ENCODE results near the gene TMEM131.
"Not testable (repeated sequence)": the region's sequence is repeated elsewhere in the genome, so short reads cannot be mapped to it uniquely, and the experiment has no call there.

Gene TMEM131

DNA sequence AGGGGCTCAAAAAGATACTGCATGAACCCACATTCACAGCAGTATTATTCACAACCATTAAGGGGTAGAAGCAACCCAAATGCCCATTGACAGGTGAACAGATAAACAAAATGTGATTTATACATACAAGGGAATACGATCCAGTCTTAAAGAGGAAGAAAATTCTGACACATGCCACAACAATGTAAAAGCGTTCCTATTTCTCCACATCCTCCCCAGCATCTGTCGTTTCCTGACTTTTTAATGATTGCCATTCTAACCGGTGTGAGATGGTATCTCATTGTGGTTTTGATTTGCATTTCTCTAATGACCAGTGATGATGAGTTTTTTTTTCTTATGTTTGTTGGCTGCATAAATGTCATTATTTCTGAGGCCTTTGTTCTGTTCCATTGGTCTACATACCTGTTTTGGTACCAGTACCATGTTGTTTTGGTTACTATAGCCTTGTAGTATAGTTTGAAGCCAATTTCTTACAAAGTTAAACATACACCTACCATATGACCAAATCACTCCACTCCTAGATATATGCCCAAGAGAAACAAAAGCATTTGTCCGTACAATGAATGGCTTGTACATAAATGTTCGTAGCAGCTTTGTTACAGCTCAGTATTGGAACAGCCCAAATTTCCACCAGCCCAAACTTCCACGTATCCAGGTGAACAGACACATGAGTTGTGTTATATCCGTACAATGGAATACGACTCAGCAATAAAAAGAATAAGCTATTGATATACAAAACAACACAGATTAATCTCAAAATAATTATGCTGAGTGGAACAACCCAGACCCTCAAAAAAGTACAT, 85.1 kb downstream of the TMEM131 start:
- no peak for DNase-seq

DNA sequence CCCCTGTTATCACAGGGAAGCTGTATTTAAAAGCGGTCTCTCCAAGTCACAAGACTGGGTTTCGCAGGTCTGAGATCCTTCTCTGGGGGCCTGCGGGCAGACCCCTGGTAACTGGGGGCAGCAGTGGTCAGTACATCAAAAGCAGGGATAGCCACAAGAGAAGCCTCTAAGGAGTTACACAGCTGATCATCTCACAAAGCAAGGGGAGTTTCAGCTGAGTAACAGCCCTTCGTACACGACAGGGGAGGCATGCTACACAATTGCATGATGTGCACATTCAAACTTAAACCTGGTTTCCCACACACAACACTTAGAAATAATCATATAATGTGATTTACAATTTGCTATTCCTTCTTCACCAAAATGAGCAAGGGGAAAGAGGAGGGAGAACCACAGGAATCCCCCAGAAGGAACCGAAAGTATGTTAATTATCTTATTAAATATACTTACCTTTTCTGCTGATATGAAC, 87.5 kb downstream of the TMEM131 start:
- DNase-seq = no peak

- DNase-seq = no peak
Observed at GRCh38 chr2:97907369-97908100, 88.2 kb downstream of the TMEM131 start.

DNA sequence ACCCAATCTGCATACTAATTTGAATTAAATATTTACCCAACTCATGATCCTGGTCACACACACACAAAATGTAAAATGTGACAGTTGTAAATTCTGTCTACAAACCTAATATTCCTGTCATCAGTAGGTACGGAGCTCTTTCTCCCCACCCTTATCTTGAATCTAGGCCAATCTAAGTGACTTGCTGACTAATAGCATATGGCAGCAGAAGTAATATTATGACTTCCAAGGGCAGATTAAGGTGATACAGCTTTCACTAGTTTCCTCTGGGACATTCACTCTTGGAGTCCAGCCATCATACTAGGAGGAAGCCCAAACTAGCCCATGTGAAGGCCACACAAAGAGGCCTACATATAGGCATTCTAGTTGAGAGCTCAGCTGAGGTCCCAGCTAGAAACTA, 89.4 kb downstream of the TMEM131 start:
- no peak for DNase-seq

- DNase-seq = no peak
Observed at GRCh38 chr2:97905294-97905693, 90.5 kb downstream of the TMEM131 start.

GRCh38 chr2:97901862-97902261, 93.9 kb downstream of the TMEM131 start:
- DNase-seq = no peak

DNA sequence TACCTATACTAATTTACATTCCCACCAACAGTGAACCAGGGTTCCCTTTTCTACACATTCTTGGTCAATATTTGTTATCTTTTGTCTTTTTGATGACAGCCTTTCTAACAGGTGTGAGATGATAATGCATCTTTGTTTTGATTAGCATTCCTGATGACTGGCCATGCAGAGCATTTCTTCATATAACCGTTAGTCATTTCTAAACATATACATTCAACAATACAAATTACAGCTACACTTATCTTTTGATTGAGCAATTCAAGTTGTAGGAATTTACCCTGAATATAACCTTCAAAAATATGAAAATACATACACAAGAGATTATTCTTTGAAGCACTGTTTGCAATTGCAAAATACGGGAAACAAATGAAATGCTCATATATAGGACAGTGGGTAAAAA, 94.9 kb downstream of the TMEM131 start:
- no peak for DNase-seq

GRCh38 chr2:97893042-97893441, 102.7 kb downstream of the TMEM131 start:
- DNase-seq = not testable (repeated sequence)

DNA sequence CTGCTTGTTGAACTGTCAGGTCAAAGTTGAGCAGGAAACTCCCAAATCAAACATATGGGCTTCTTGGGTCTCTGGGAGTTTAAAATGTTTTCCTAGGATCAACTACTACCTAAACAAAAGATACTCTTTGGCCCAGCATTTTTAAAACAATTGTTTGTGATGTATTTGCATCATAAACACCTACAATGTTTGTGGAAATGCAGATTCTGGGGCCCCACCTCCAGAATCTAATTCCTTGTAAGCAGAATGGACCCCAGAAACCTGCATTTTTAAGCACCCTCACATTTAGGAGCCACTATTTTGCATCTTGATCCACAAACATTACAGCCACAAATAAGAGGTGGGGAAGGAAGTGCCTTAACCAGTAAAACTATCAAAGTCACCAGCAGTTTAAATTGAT, 104.1 kb downstream of the TMEM131 start:
- DNase-seq = no peak

DNA sequence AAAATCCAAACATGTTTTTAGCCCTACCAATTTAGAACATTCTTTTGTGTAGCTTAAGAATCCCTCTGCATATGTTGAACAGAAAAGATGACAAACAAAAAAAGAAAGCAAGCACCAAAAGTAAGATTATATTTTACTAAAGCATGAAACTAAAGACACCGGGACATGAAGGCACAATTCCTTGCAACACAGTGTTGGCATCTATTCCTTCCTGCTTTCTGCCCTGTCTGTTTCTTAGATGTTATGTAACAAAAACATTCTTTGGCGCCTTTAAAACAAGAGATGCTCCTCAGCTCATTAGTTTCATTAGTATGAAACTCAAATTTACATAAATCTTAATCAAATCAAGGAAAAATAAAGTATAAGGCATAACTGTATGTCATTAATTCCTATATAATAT, 106.6 kb downstream of the TMEM131 start:
- DNase-seq = no peak

DNA sequence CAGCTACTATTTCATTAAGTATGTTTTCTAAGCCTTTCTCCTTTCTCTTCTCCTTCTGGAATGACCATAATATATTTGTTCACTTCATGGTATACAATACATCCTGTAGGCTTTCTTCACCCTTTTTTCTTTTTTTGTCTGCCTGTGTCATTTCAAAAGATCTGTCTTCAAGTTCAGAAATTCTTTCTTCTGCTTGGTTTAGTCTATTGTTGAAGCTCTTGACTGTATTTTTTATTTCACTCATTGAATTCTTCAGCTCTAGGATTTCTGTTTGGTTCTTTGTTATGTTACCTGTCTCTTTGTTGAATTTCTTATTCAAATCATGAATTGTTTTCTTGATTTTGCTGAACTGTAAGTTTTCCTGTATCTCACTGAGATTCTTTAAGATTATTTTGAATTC, 109.9 kb downstream of the TMEM131 start:
- DNase-seq = no peak

DNA sequence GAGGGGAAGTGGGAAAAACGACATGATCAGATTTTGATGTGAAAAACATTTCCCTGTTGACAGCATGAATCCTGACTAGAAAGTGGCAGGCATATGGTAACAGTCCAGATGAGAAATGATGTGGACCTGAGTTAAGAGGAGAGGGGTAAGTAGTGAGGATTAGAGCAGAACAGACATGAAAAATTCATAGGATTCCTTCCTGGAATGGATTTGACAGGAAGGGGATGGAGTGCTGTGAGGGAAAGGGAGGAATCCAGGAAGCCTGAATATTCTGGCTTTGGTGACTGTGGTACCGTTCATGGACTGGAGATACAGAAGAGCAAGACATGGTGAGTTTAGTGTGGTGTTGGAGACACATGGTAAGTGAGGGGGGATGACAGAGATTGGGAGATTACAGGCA, 115.4 kb downstream of the TMEM131 start:
- no peak for DNase-seq

- no peak for DNase-seq
Observed at GRCh38 chr2:97878865-97879264, 116.9 kb downstream of the TMEM131 start.

DNA sequence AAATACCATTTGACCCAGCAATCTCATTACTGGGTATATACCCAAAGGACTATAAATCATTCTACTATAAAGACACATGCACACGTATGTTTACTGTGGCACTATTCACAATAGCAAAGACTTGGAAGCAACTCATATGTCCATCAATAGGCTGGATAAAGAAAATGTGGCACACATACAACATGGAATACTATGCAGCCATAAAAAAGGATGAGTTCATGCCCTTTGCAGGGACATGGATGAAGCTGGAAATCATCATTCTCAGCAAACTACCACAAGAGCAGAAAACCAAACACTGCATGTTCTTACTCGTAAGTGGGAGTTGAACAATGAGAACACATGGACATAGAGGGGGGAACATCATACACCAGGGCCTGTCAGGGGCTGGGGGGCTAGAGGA, 117.4 kb downstream of the TMEM131 start:
- not testable (repeated sequence) for DNase-seq

DNA sequence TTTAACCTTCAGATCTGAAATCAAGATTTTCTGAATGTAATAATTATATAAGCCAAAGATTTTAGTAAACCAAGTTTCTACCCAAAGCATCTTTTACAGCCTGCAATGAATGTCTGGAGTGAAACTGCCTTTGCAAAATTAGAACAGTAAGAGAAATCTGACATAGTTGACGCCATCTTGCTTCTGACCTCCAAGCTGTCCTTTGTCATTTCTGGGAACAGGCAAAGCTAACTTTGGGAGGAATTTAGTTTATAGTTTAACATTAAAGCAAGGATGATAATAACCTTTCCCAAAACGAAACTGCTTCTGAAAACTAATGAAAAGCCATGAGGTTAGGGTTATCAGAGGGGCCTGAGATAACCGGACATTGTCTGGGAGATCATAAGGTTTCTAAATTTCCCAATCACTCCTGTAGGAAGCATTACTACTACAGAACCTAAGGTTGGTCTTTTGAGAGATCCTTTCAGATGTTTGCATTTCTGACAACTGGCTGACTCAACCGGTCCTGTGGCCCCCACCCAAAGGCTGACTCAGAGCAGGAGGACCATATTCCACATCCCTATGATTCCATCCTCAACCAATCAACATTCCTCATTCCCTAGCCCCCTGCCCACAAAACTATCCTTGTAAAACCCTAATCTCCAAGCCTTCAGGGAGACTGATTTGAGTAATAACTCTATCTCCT, 124.5 kb downstream of the TMEM131 start:
- DNase-seq = no peak

- no peak for DNase-seq
Observed at GRCh38 chr2:97870396-97870843, 125.3 kb downstream of the TMEM131 start.

DNA sequence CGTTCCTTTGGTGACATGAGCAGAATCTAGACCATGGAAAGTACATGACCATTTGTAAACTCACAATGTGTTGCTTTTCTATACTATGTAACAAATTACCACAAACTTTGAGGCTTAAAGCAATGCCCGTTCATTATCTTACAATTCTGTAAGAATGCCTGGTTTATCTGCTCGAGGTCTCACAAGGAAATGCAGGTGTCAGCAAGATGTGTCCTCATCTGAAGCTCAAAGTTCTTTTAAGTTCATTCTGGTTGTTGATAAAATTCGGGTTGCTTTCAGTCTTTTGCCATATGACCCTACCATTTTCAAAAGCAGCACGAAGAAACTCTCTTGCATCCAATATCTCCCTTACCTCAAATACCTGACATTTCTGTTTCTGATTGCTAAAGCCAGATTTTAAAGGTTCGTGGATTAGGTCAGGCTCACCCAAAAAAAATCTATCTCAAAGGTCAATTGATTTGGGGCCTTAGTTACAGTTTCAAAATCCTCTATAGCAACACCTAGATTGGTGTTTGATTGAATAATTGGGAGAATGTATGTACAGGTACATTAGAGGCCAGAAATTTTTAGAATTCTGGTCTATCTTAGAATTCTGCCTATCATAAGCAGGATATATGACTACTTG, 125.9 kb downstream of the TMEM131 start:
- DNase-seq = no peak

- DNase-seq = no peak
Observed at GRCh38 chr2:97868986-97869721, 126.6 kb downstream of the TMEM131 start.

GRCh38 chr2:97863829-97864228, 131.9 kb downstream of the TMEM131 start:
- no peak for DNase-seq

- no peak for DNase-seq
Observed at GRCh38 chr2:97861177-97861576, 134.6 kb downstream of the TMEM131 start.

DNA sequence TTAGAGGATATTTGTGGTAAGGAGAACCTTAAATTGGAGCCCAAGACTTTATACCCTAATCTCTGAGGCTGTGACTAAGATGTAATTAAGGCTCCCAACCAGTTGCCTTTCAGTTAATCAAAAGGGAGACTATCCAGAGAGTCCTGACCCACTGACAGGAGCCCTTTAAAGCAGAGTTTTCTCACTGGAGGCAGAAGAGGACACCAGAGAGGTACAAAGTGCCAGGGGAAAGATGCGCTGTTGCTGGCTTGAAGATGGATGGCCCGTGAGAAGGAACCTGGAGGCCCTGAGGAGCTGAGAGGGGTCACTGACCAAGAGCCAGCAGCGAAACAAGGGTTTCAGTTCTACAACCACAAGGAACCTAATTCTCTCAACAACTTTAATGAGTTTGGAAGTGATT, 137.3 kb downstream of the TMEM131 start:
- DNase-seq = no peak

GRCh38 chr2:97857553-97857952, 138.2 kb downstream of the TMEM131 start:
- no peak for DNase-seq
